Measurements from ENCODE around the gene RAPGEF4.

RAPGEF4 gene

DNA sequence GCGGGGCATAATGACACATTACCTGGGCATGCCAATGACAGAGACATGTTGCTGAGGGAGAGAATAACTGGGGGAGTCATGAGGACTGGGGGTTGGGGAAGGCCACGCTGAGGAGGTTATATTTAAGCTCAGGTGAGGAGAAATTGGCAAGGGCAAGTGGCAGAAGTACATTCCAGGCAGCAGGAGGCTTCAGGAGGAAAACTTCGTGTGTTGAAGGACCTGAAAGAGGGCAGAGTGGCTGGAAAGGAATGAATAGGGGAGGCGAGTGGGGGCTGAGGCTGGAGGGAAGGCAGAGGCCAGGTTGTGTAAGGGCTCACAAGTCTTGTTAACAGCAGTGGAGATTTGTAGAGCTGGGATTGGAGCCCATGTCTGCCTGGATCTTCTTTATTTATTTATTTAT lies 166.3 kb downstream of the RAPGEF4 start:
- Histone ChIP-seq H3K4me1 (ENCODE audit: control insufficient read depth in 2 of 2, insufficient read depth in 1 of 2, low read depth in 1 of 2, low read length in 2 of 2) (peaks cover 0 to 2% of the 10 kb centered on the region in 2 donors), H4K91ac (ENCODE audit: low read depth, low read length, poor library complexity) (no peak overlapping the region), H3K18ac (ENCODE audit: low read length) (no peak overlapping the region), H2AFZ (ENCODE audit: low read length) (no peak overlapping the region), H3K9ac (ENCODE audit: low read depth, low read length, poor library complexity) (no peak overlapping the region), H2BK12ac (ENCODE audit: low read length) (no peak overlapping the region), H3K23ac (ENCODE audit: low read depth, low read length, poor library complexity) (no peak overlapping the region), H3K36me3 (replicated peaks in 1 of 2; ENCODE audit: control insufficient read depth in 2 of 2, insufficient read depth in 2 of 2, low read length in 2 of 2) (no peaks in the 10 kb centered on the region), H3K4ac (ENCODE audit: low read length) (no peak overlapping the region), H3K27me3 (ENCODE audit: control insufficient read depth in 3 of 3, insufficient read depth in 3 of 3, low read depth in 1 of 3, low read length in 3 of 3) (peaks cover 0 to 8% (median 0%) of the 10 kb centered on the region in 3 experiments), H2BK5ac (ENCODE audit: low read length) (no peak overlapping the region), H2BK120ac (ENCODE audit: low read depth, low read length) (no peak overlapping the region), H4K8ac (ENCODE audit: low read depth, low read length) (no peak overlapping the region), H3K27ac (replicated peaks; ENCODE audit: low read length) (no peak overlapping the region), H2AK5ac (ENCODE audit: low read depth, low read length) (no peak overlapping the region), H3K14ac (ENCODE audit: low read length) (no peak overlapping the region), H2BK15ac (ENCODE audit: low read length) (no peak overlapping the region), H3K4me2 (ENCODE audit: insufficient read depth, low read length, poor library complexity, severe bottlenecking) (no peak overlapping the region), H3K9me3 (replicated peaks in 1 of 2; ENCODE audit: control insufficient read depth in 2 of 2, insufficient read depth in 1 of 2, low read depth in 1 of 2, low read length in 2 of 2) (no peaks in the 10 kb centered on the region), H3K79me1 (ENCODE audit: low read depth, low read length) (no peaks in the 10 kb centered on the region), H3K4me3 (ENCODE audit: low read length in 2 of 2) (no peak overlapping the region)
- DNase-seq (ENCODE audit: low spot score), result no peak
- WGBS, 2 donors (ENCODE audit: extremely low coverage in 2 of 2, insufficient read length in 2 of 2, insufficient replicate concordance in 1 of 2), result no CpG with 5 or more reads among the region's 4 CpGs

GRCh38 chr2:172904236-172904635 lies 168.6 kb downstream of the RAPGEF4 start:
- Histone ChIP-seq H3K27ac (replicated peaks; ENCODE audit: low read length) (no peak overlapping the region), H3K27me3 (ENCODE audit: control insufficient read depth in 3 of 3, insufficient read depth in 3 of 3, low read depth in 1 of 3, low read length in 3 of 3) (peaks cover 0 to 3% (median 0%) of the 10 kb centered on the region in 3 experiments), H2BK12ac (ENCODE audit: low read length) (no peak overlapping the region), H3K14ac (ENCODE audit: low read length) (no peak overlapping the region), H3K23ac (ENCODE audit: low read depth, low read length, poor library complexity) (no peak overlapping the region), H4K91ac (ENCODE audit: low read depth, low read length, poor library complexity) (no peak overlapping the region), H3K4me3 (ENCODE audit: low read length in 2 of 2) (no peak overlapping the region), H3K36me3 (replicated peaks in 1 of 2; ENCODE audit: control insufficient read depth in 2 of 2, insufficient read depth in 2 of 2, low read length in 2 of 2) (no peaks in the 10 kb centered on the region), H2BK5ac (ENCODE audit: low read length) (no peak overlapping the region), H2BK120ac (ENCODE audit: low read depth, low read length) (no peak overlapping the region), H3K18ac (ENCODE audit: low read length) (no peak overlapping the region), H3K9ac (ENCODE audit: low read depth, low read length, poor library complexity) (no peak overlapping the region), H2BK15ac (ENCODE audit: low read length) (no peak overlapping the region), H4K8ac (ENCODE audit: low read depth, low read length) (no peak overlapping the region), H2AK5ac (ENCODE audit: low read depth, low read length) (no peak overlapping the region), H3K4me2 (ENCODE audit: insufficient read depth, low read length, poor library complexity, severe bottlenecking) (no peak overlapping the region), H3K79me1 (ENCODE audit: low read depth, low read length) (no peaks in the 10 kb centered on the region), H3K9me3 (replicated peaks in 1 of 2; ENCODE audit: control insufficient read depth in 2 of 2, insufficient read depth in 1 of 2, low read depth in 1 of 2, low read length in 2 of 2) (no peaks in the 10 kb centered on the region), H3K4ac (ENCODE audit: low read length) (no peak overlapping the region), H2AFZ (ENCODE audit: low read length) (no peak overlapping the region), H3K4me1 (ENCODE audit: control insufficient read depth in 2 of 2, insufficient read depth in 1 of 2, low read depth in 1 of 2, low read length in 2 of 2) (peaks cover 0 to 2% of the 10 kb centered on the region in 2 donors)
- no CpG with 5 or more reads among the region's 1 CpG for WGBS, 2 donors (ENCODE audit: extremely low coverage in 2 of 2, insufficient read length in 2 of 2, insufficient replicate concordance in 1 of 2)
- no peak for DNase-seq (ENCODE audit: low spot score)

- DNase-seq (ENCODE audit: low spot score), result no peak
- Histone ChIP-seq H3K4me3 (ENCODE audit: low read length in 2 of 2) (no peak overlapping the region), H3K14ac (ENCODE audit: low read length) (no peak overlapping the region), H2BK15ac (ENCODE audit: low read length) (no peak overlapping the region), H3K4ac (ENCODE audit: low read length) (no peak overlapping the region), H3K27me3 (ENCODE audit: control insufficient read depth in 3 of 3, insufficient read depth in 3 of 3, low read depth in 1 of 3, low read length in 3 of 3) (peaks cover 0 to 6% (median 0%) of the 10 kb centered on the region in 3 experiments), H3K36me3 (replicated peaks in 1 of 2; ENCODE audit: control insufficient read depth in 2 of 2, insufficient read depth in 2 of 2, low read length in 2 of 2) (no peaks in the 10 kb centered on the region), H2BK12ac (ENCODE audit: low read length) (no peak overlapping the region), H2BK5ac (ENCODE audit: low read length) (no peak overlapping the region), H4K8ac (ENCODE audit: low read depth, low read length) (no peak overlapping the region), H4K91ac (ENCODE audit: low read depth, low read length, poor library complexity) (no peak overlapping the region), H3K9ac (ENCODE audit: low read depth, low read length, poor library complexity) (no peak overlapping the region), H3K27ac (replicated peaks; ENCODE audit: low read length) (no peak overlapping the region), H2AFZ (ENCODE audit: low read length) (no peak overlapping the region), H3K4me1 (ENCODE audit: control insufficient read depth in 2 of 2, insufficient read depth in 1 of 2, low read depth in 1 of 2, low read length in 2 of 2) (peaks cover 0 to 2% of the 10 kb centered on the region in 2 donors), H3K23ac (ENCODE audit: low read depth, low read length, poor library complexity) (no peak overlapping the region), H3K79me1 (ENCODE audit: low read depth, low read length) (no peaks in the 10 kb centered on the region), H2BK120ac (ENCODE audit: low read depth, low read length) (no peak overlapping the region), H2AK5ac (ENCODE audit: low read depth, low read length) (no peak overlapping the region), H3K18ac (ENCODE audit: low read length) (no peak overlapping the region), H3K4me2 (ENCODE audit: insufficient read depth, low read length, poor library complexity, severe bottlenecking) (no peak overlapping the region), H3K9me3 (replicated peaks in 1 of 2; ENCODE audit: control insufficient read depth in 2 of 2, insufficient read depth in 1 of 2, low read depth in 1 of 2, low read length in 2 of 2) (no peaks in the 10 kb centered on the region)
- no CpG with 5 or more reads among the region's 3 CpGs for WGBS, 2 donors (ENCODE audit: extremely low coverage in 2 of 2, insufficient read length in 2 of 2, insufficient replicate concordance in 1 of 2)
These were observed 170.5 kb downstream of the RAPGEF4 start for GRCh38 chr2:172905937-172906811.

DNA sequence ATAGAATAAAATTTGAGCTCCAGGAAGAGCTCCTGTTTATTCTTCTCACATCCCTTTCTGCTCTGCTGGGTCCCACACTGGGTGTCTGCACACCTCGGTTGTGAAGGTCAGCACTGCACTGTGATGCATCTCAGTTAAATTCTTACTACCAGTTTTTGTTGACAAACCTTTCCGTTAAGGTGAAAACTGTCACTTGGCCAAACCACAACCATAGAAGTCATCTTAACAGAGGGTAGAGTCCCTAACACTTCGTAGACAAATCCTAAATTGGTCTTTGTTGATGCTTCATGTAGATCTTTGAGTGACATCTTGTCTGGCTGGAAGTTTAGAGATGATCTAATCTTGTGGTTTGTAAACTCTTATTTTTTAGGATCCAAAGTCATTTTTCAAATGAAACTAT lies 172.6 kb downstream of the RAPGEF4 start:
- no peaks in the 10 kb centered on the region for H3K79me1 ChIP-seq (ENCODE audit: low read depth, low read length)
- H2AK5ac ChIP-seq (ENCODE audit: low read depth, low read length), result no peak overlapping the region
- no peak for DNase-seq (ENCODE audit: low spot score)
- no peak overlapping the region for H2BK15ac ChIP-seq (ENCODE audit: low read length)
- H3K18ac ChIP-seq (ENCODE audit: low read length), result no peak overlapping the region
- H3K36me3 ChIP-seq (replicated peaks in 1 of 2; ENCODE audit: control insufficient read depth in 2 of 2, insufficient read depth in 2 of 2, low read length in 2 of 2), result no peaks in the 10 kb centered on the region
- H2BK120ac ChIP-seq (ENCODE audit: low read depth, low read length), result no peak overlapping the region
- H3K27ac ChIP-seq (replicated peaks; ENCODE audit: low read length), result no peak overlapping the region
- H3K9ac ChIP-seq (ENCODE audit: low read depth, low read length, poor library complexity), result no peak overlapping the region
- H3K4me3 ChIP-seq (ENCODE audit: low read length in 2 of 2), result no peak overlapping the region
- no peak overlapping the region for H4K91ac ChIP-seq (ENCODE audit: low read depth, low read length, poor library complexity)
- no CpG with 5 or more reads among the region's 3 CpGs for WGBS, 2 donors (ENCODE audit: extremely low coverage in 2 of 2, insufficient read length in 2 of 2, insufficient replicate concordance in 1 of 2)
- H3K4me1 ChIP-seq (ENCODE audit: control insufficient read depth in 2 of 2, insufficient read depth in 1 of 2, low read depth in 1 of 2, low read length in 2 of 2), result peaks cover 0 to 2% of the 10 kb centered on the region in 2 donors
- H3K4me2 ChIP-seq (ENCODE audit: insufficient read depth, low read length, poor library complexity, severe bottlenecking), result no peak overlapping the region
- no peak overlapping the region for H3K23ac ChIP-seq (ENCODE audit: low read depth, low read length, poor library complexity)
- H2BK12ac ChIP-seq (ENCODE audit: low read length), result no peak overlapping the region
- H2BK5ac ChIP-seq (ENCODE audit: low read length), result no peak overlapping the region
- no peak overlapping the region for H3K14ac ChIP-seq (ENCODE audit: low read length)
- H4K8ac ChIP-seq (ENCODE audit: low read depth, low read length), result no peak overlapping the region
- peaks cover 0 to 2% (median 0%) of the 10 kb centered on the region in 3 experiments for H3K27me3 ChIP-seq (ENCODE audit: control insufficient read depth in 3 of 3, insufficient read depth in 3 of 3, low read depth in 1 of 3, low read length in 3 of 3)
- H2AFZ ChIP-seq (ENCODE audit: low read length), result no peak overlapping the region
- no peaks in the 10 kb centered on the region for H3K9me3 ChIP-seq (replicated peaks in 1 of 2; ENCODE audit: control insufficient read depth in 2 of 2, insufficient read depth in 1 of 2, low read depth in 1 of 2, low read length in 2 of 2)
- H3K4ac ChIP-seq (ENCODE audit: low read length), result no peak overlapping the region
